LNCaP clone FGC (cell line): ENCODE measurements around the gene S1PR3.

Experiments used
- DNase-seq: peaks from one replicate; pipeline ENCODE4 v3.0.0-alpha.2; 2011; ENCODE audit warnings: low read depth
- H3K4me3 ChIP-seq: 2 replicates; pipeline ENCODE4 v1.5.1; 2011; ENCODE audit warnings: mild to moderate bottlenecking, low read depth, low read length, control low read depth
- TF ChIP-seq, protein P1 (sequence below): IDR thresholded peaks from 2 replicates; pipeline ENCODE4 v1.5.1; 2012; ENCODE audit warnings: mild to moderate bottlenecking; ENCODE audit not compliant: control insufficient read depth, insufficient read depth; ENCODE audit errors: extremely low read depth

S1PR3 gene

DNA sequence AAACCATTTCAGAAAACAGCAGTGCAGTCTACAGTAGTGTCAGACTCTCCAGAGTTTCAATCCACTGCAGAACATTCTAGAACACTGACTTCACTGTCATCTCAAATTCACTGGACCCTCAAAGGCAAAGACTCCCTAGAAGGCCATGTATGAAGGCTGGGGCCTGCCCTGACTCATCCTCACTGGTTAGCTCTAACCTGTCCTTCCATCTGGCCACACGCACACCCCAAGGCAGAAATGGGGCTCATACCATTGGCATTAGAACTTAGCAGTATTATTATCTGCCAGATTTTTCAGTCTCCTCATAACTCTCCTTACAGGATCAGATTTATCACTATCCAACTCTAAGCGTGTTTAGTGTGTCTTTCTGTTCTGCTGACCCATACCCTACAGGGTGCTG lies 20.4 kb downstream of the S1PR3 start:
- no peak for DNase-seq
- H3K4me3 ChIP-seq, result no peak overlapping the region
- TF ChIP-seq, protein P1, sequence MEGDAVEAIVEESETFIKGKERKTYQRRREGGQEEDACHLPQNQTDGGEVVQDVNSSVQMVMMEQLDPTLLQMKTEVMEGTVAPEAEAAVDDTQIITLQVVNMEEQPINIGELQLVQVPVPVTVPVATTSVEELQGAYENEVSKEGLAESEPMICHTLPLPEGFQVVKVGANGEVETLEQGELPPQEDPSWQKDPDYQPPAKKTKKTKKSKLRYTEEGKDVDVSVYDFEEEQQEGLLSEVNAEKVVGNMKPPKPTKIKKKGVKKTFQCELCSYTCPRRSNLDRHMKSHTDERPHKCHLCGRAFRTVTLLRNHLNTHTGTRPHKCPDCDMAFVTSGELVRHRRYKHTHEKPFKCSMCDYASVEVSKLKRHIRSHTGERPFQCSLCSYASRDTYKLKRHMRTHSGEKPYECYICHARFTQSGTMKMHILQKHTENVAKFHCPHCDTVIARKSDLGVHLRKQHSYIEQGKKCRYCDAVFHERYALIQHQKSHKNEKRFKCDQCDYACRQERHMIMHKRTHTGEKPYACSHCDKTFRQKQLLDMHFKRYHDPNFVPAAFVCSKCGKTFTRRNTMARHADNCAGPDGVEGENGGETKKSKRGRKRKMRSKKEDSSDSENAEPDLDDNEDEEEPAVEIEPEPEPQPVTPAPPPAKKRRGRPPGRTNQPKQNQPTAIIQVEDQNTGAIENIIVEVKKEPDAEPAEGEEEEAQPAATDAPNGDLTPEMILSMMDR, result no peak

DNA sequence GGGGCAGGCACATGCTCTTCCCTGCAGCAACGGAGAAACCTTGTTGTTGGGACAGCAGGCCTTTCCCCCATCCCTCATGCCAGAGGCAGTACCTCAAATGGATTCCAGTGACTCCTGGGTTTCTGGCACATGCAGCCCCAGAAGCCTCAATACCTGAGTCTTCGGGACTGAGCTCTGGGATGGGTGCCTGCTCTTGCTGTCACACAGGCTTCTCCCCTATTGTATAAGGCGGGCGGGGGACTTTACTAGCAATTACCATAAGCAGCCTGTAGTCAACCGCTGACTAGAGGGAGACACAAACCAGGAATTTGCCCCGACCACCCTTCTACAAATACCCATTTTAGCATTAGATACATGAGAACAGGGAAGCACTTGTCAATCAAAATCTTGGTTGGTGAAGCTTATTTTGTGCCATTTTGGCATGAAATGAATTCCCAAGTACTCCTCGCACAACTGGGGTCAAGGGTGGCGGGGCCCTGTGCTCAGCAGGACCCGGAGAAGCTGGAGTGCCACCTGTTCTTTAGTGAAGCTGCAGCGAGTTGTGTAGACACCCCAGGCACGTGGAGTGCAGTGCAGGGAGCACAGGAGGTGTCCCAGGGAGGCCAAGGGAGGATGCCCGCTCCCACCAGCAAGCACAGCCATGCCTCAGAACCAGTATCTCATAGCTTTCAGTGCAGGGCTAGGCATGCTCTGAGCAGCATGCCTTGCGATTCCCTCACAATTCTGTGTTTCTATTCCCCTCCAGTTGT lies 21.2 kb downstream of the S1PR3 start:
- no peak overlapping the region for H3K4me3 ChIP-seq
- TF ChIP-seq, protein P1, result no peak
- no peak for DNase-seq

DNA sequence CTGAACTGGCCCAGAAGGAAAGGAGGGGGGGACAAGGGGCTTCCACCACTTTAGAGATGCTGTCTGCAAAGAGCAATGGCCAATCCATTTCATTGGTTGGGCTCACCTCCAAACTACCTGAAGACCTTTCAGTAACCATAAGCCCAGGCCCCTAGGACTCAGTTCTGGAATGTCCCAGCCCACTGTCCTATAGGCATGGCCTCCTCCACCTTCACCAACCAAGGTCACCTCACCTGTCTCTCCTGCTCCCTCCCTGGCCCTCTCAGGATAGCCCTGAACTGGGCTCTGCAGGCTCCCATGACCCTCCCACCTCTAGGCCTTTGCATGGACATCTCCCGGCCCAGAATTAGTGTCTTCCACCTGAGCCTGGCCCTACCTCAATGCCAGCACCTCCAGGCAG lies 22.4 kb downstream of the S1PR3 start:
- H3K4me3 ChIP-seq, result no peak overlapping the region
- DNase-seq, result no peak
- TF ChIP-seq, protein P1, result no peak

DNA sequence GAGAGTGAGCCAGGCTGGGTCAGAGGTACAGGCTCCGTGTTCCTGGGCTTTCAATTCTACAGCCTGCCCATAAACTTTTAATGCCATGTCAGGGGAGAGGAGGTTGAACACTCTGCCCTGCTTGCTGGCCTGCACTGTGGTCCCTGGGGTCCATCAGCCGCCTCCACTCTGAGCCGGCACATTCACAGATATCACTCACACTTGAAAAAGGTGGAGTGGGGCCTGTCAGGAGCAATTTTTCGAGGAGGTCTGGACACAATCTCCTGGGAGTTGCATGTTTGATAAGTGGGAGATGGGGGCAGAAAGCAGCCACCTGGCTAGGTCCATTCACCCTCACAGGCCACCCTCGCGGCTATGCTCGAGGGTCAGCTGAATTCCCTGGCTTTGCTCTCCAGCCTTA lies 22.9 kb downstream of the S1PR3 start:
- no peak overlapping the region for H3K4me3 ChIP-seq
- TF ChIP-seq, protein P1, result no peak
- DNase-seq, result no peak

DNA sequence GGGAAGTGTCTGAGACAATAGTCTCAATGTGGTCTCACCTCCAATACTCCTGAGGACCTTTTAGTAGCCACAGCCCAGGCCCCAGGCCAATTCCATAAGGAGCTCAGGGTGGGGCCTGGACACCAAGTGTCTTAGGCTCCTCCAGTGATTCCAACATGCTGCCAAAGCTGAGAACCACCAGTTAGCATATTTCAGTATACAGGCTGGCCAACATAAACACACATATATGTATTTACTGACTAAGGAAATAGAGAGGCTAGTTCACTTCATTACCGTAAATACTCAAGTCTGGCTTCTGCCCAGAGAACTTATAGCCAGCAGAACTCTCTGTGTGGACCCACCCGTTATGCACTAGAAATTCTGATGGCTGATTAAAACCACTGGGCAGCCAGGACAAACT lies 24.1 kb downstream of the S1PR3 start:
- no peak overlapping the region for H3K4me3 ChIP-seq
- no peak for DNase-seq
- TF ChIP-seq, protein P1, result no peak

DNA sequence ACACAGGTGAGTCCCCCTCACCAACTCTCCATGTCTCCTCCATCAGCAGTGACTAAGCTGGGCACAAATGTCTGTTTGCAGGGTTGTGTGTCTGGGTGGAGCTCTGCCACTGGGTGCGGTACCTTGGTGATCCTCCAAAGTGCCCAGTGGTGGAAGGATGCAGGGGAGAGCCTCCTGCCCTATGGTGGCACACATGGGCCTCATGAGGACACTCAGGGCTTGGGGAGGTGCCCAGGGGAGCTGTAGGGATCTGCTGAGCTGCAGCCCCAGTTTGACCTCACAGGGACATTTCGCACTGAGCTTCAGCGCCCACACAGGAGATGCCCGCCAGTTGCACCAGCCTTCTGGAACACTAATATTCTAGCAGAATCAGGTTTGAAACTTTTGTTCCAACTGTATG lies 29.5 kb downstream of the S1PR3 start:
- TF ChIP-seq, protein P1, result no peak
- no peak for DNase-seq
- no peak overlapping the region for H3K4me3 ChIP-seq

DNA sequence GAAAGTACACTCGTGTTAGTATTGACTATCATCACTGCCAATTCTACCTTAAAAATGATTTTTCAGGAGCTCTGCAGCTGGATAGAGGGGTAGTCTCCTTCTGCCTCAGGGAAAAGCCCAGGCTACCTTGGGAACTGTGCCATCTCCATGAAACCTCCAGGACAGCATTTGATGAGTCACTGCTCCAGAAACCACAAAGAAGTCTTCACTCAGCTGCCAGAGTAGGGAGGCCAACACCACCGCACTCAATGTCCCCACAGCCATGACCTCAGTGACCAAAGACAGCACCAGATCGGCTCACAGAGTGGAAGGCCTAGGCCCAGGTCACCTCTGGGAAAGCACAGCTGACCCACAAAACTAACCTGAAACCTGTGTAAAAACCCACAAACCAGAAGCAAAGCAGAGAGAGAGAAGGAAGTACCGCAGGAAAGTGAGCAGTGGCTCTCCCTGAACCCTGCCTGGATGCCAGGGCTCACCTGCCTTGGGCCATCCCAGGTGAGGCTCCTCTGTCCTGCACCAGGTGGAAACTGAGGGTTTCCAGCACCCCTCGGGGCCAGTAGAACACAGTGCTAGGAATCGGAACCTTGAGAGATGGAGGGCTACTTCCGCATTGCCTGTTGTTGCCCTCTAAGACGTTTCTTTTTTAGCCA lies 30.0 kb downstream of the S1PR3 start:
- peak; percentile 25 for DNase-seq
- no peak overlapping the region for H3K4me3 ChIP-seq
- TF ChIP-seq, protein P1, result no peak
